HG02759 (cell line): ENCODE data around the gene TPD52L1.
"Not testable (repeated sequence)": the region's sequence is repeated elsewhere in the genome, so short reads cannot be mapped to it uniquely, and the experiment has no call there.

ENCODE experiments used
- ATAC-seq: cut with Tn5 transposase; IDR thresholded peaks from one replicate; pipeline ENCODE4 v1.9.1; 2021; ENCODE audit warnings: mild to moderate bottlenecking, moderate library complexity; ENCODE audit not compliant: unreplicated experiment

The TPD52L1 gene

GRCh38 chr6:125153391-125154117 lies at the start of gene TPD52L1:
TSS of gene TPD52L1 (plus strand) at chr6:125153773. CDS start at chr6:125153952, 179 bp downstream.
- peak; percentile 100 for ATAC-seq

- no peak for ATAC-seq
Measured at GRCh38 chr6:125104425-125104824, 49.1 kb upstream of the TPD52L1 start.

GRCh38 chr6:125107048-125107447 lies 46.5 kb upstream of the TPD52L1 start:
- ATAC-seq = no peak

GRCh38 chr6:125107896-125108295 lies 45.7 kb upstream of the TPD52L1 start:
- no peak for ATAC-seq

- ATAC-seq = no peak
Measured at GRCh38 chr6:125110056-125110455, 43.5 kb upstream of the TPD52L1 start.

- no peak for ATAC-seq
Measured at GRCh38 chr6:125111219-125111983, 42.2 kb upstream of the TPD52L1 start.

- no peak for ATAC-seq
Measured at GRCh38 chr6:125112934-125113333, 40.6 kb upstream of the TPD52L1 start.

GRCh38 chr6:125114248-125114858 lies 39.2 kb upstream of the TPD52L1 start:
- peak; percentile 59 for ATAC-seq

- no peak for ATAC-seq
Measured at GRCh38 chr6:125116170-125116569, 37.4 kb upstream of the TPD52L1 start.

GRCh38 chr6:125116710-125117109 lies 36.9 kb upstream of the TPD52L1 start:
- no peak for ATAC-seq

- no peak for ATAC-seq
Measured at GRCh38 chr6:125117818-125118217, 35.8 kb upstream of the TPD52L1 start.

- ATAC-seq = no peak
Measured at GRCh38 chr6:125120054-125120590, 33.5 kb upstream of the TPD52L1 start.

- no peak for ATAC-seq
Measured at GRCh38 chr6:125121894-125122293, 31.7 kb upstream of the TPD52L1 start.

- no peak for ATAC-seq
Measured at GRCh38 chr6:125123051-125123450, 30.5 kb upstream of the TPD52L1 start.

GRCh38 chr6:125123468-125124048 lies 30.0 kb upstream of the TPD52L1 start:
- no peak for ATAC-seq

GRCh38 chr6:125124049-125124669 lies 29.4 kb upstream of the TPD52L1 start:
- no peak for ATAC-seq

GRCh38 chr6:125125856-125126255 lies 27.7 kb upstream of the TPD52L1 start:
- not testable (repeated sequence) for ATAC-seq

GRCh38 chr6:125129354-125129753 lies 24.2 kb upstream of the TPD52L1 start:
- no peak for ATAC-seq

- no peak for ATAC-seq
Measured at GRCh38 chr6:125132058-125132457, 21.5 kb upstream of the TPD52L1 start.

GRCh38 chr6:125136378-125136777 lies 17.2 kb upstream of the TPD52L1 start:
- no peak for ATAC-seq

GRCh38 chr6:125138083-125138482 lies 15.5 kb upstream of the TPD52L1 start:
- ATAC-seq = no peak
